PFSK-1 (cell line): Measurements from ENCODE around the gene IL12RB1.

Experiments used
- FOXP2 ChIP-seq: optimal IDR thresholded peaks from 2 replicates; pipeline ENCODE3; 2011; ENCODE audit warnings: borderline replicate concordance, control low read depth, inconsistent platforms; ENCODE audit not compliant: insufficient read depth; ENCODE audit errors: extremely low read length, extremely low read depth
- POLR2AphosphoS5 ChIP-seq: IDR thresholded peaks from 2 replicates; pipeline ENCODE4 v1.6.1; 2012; ENCODE audit warnings: low read depth, mild to moderate bottlenecking, control low read depth, low read length, moderate library complexity
- REST ChIP-seq, 2 experiments: IDR thresholded peaks; 2 replicates each; pipeline versions ENCODE4 v1.6.1 to v1.8.0; 2011 to 2012; ENCODE audit warnings: low read depth in 2 of 2, low read length in 2 of 2, control low read depth in 1 of 2, inconsistent platforms in 1 of 2, mild to moderate bottlenecking in 1 of 2, moderate library complexity in 1 of 2; ENCODE audit not compliant: insufficient read depth in 1 of 2
- SIN3A ChIP-seq: IDR thresholded peaks from 2 replicates; pipeline ENCODE4 v1.6.1; 2012; ENCODE audit warnings: mild to moderate bottlenecking, low read length, moderate library complexity, borderline replicate concordance; ENCODE audit not compliant: insufficient read depth
- TAF1 ChIP-seq: IDR thresholded peaks from 2 replicates; pipeline ENCODE4 v1.6.1; 2012; ENCODE audit warnings: low read length, control low read depth, borderline replicate concordance; ENCODE audit not compliant: insufficient read depth

DNA sequence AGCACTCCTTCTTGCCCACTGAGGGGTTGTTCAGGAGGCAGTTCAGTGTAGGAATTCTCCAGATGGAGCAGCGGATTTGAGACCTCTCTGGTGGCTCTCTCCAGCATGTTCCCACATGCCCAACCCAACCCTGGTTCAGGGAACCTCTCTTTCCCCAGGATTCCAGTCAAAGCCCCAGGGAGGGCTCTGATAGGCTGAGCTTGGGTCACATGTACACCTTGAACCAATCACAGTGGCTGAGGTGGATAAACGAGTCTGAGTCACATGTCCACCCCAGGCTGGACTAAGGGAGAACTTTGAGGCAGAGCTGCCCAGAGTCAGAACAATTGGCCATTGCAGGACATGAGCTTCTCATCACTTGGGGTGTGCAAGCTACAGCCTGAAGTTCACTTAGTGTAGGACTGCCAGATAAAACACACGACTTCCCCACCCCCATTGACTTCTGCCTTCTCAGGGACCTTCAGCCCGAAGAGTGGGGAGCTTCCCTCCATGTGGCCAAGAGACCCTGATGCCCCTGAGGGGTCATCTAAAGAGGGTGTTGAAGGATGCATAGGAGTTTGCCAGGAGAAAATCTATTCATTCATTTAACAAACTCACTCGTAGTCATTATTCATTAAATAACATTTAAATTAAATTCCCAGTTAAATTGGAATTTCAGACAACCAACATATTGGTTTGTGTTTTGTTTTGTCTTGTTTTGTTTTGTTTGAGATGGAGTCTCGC lies 6.9 kb upstream of the IL12RB1 start:
- TF ChIP-seq POLR2AphosphoS5 (no peak), SIN3A (no peak), REST (IDR thresholded peaks at IDR 0.05; ENCODE audit: insufficient read depth in 1 of 2, low read depth in 2 of 2, low read length in 2 of 2) (no peak), TAF1 (no peak), FOXP2 (no peak)
